ENCODE results near the gene RAB3GAP2.
"Not testable (repeated sequence)": the region's sequence is repeated elsewhere in the genome, so short reads cannot be mapped to it uniquely, and the experiment has no call there.

RAB3GAP2 gene

GRCh38 chr1:220127076-220127475 lies 145.2 kb downstream of the RAB3GAP2 start:
- DNase-seq, result no peak

GRCh38 chr1:220124542-220124941 lies 147.7 kb downstream of the RAB3GAP2 start:
- no peak for DNase-seq

DNA sequence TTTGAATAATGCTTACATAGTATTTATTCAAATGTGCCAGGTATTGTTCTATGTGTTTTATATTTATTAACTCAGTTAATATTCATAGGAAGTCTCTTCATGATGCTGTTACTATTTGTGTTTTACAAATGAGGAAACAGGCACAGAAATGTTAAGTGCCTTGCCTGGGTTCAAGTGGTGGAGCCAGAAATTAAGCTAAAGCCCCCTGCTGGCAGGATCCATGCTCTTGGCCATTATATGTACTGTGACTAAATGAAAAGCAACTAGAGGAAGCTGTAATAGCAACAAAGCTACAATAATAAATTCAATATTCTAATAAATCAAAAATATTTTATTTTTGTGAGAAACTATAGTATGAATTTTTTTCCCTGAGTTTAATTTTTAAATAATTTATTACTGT lies 148.4 kb downstream of the RAB3GAP2 start:
- DNase-seq, result peak; percentile 14

- no peak for DNase-seq
Measured at GRCh38 chr1:220123066-220123465, 149.2 kb downstream of the RAB3GAP2 start.

DNA sequence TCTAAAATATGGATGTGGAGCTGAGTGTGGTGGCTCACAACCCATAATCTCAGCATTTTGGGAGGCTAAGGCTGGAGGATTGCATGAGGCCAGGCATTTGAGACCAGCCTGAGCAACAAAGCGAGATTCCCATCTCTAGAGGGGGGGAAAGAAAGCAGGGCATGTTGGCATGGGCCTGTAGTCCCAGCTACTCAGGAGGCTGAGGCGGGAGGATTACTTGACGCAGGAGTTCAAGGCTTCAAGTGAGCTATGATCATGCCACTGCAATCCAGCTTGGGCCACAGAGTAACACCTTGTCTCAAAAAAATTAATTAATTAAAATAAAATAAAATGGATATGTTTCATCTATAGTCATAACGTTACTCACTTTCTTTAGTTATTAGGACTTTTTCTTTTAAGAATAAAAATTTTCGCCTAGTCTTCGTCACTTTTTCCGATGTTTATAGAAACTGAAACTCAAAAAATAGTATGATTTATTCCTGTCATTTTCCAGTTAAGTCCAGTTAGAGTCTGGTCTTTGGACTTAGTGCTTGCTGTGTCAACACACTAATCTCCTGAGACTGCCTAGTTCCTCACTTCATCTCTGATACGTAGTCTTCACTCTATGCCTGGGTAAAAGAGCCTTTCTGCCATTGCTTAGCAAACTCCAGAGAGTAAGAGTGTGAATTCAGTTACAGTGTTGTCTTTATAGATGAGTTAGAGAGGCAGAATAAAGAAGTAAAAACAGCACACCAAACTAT lies 150.3 kb downstream of the RAB3GAP2 start:
- DNase-seq, result no peak

DNA sequence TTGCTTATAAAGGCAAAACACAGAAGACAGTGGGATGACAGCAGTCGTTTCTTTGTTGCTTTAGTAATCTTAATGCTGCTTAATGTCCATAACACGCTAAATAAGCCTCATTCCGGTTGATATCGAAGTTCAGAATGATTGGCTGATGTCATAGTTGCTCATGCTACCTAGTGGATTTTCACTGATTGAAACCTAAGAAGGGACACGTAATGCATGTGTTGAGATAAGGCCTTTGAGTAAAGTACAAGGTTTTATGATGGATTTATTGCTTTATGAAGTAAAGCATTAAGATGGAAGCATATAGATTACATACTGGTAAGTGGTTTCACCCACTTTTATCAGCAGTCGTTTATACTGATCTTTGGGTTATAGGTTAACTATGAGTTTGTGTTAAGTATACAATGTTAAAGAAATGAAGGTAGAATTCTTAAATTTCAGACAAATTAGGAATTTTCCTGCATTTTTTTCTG lies 153.2 kb downstream of the RAB3GAP2 start:
- DNase-seq, result no peak

DNA sequence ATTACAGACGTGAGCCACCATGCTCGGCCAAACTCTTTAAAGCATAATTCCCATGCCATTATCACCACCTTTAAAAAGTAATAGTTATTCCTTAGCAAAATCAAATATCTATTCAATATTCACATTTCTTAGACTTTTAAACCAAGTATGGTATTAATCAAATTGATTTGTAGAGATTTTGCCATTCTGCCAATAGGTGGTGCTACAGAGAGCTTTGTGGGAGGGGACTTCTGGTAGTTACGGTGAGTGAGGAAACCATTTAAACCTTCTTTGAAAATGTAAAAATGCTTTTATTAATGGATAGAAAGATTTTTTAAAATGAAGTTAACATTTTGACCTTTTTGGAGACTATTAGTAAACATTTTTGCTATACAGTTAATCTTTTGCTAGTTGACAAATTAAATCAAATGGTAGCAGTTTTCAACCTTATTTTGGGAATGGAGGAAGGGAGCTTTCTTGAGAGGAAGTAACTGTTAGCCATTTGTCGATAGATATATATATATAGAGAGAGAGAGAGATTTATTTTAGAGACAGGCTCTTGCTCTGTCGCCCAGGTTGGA lies 159.0 kb downstream of the RAB3GAP2 start:
- DNase-seq, result peak; percentile 24

DNA sequence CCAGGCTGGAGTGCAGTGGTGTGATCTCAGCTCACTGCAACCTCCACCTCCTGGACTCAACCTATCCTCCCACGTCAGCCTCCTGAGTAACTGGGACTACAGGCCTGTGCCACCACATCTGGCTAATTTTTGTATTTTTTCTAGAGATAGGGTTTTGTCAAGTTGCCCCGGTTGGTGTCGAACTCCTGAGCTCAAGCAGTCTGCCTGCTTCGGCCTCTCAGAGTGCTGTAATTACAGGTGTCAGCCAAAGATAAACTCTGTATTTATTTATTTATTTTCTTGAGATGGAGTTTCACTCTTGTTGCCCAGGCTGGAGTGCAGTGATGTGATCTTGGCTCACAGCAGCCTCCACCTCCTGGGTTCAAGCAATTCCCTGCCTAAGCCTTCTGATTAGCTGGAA lies 159.7 kb downstream of the RAB3GAP2 start:
- not testable (repeated sequence) for DNase-seq

GRCh38 chr1:220110473-220110872 lies 161.8 kb downstream of the RAB3GAP2 start:
- DNase-seq, result not testable (repeated sequence)

DNA sequence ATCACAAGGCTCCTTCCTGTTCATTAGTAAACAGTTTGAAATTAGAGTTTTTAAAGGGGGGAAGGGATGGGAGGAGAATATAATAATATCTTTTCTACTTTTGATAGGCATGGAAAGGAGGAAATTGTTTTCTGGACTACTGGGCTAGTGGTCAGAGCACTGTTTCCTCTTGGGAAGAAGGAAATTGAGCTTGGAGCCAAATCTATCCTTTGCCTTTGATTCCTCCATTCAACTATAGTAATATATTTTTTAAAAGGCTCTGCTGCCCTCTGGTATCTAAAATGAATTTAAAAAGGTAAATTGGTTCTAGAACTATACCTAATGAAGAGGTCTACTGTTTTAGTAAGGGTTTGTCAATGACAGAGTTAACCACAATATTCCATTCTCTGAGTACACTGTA lies 172.4 kb downstream of the RAB3GAP2 start:
- DNase-seq, result no peak
